Liver (tissue), 9 donors: ENCODE results near the gene NUP107. TPM values are rescaled to one million over a fixed set of nuclear protein-coding genes. Genes with fewer than 3 reads are reported as not detected.

Source experiments
- DNase-seq: peaks from one replicate; pipeline ENCODE4 v3.0.0-alpha.2; 2017; ENCODE audit warnings: low spot score
- H3K27ac ChIP-seq, 2 donors: one replicate each; pipeline ENCODE4 v1.7.0; 2013; ENCODE audit warnings: inconsistent platforms in 2 of 2, low read length in 2 of 2, control low read depth in 1 of 2, low read depth in 1 of 2, mild to moderate bottlenecking in 1 of 2
- H3K27me3 ChIP-seq, 4 donors: one replicate each; pipeline versions ENCODE4 v1.6.1 to v1.7.0; 2013; ENCODE audit warnings: low read length in 3 of 4, inconsistent platforms in 1 of 4, mild to moderate bottlenecking in 1 of 4, moderate library complexity in 1 of 4; ENCODE audit not compliant: control insufficient read depth in 4 of 4, insufficient read depth in 4 of 4
- H3K36me3 ChIP-seq, 4 donors: one replicate each; pipeline versions ENCODE4 v1.6.1 to v1.7.0; 2013; ENCODE audit warnings: low read length in 3 of 4, mild to moderate bottlenecking in 3 of 4, low read depth in 1 of 4, moderate library complexity in 1 of 4; ENCODE audit not compliant: control insufficient read depth in 4 of 4, insufficient read depth in 3 of 4
- H3K4me1 ChIP-seq, 4 donors: one replicate each; pipeline versions ENCODE4 v1.6.1 to v1.7.0; 2013; ENCODE audit warnings: low read length in 3 of 4, mild to moderate bottlenecking in 3 of 4, moderate library complexity in 1 of 4; ENCODE audit not compliant: control insufficient read depth in 4 of 4, insufficient read depth in 4 of 4
- H3K4me3 ChIP-seq, 3 donors: one replicate each; pipeline versions ENCODE4 v1.6.1 to v1.7.0; 2013; ENCODE audit warnings: low read length in 3 of 3, control low read depth in 1 of 3, low read depth in 1 of 3, mild to moderate bottlenecking in 1 of 3
- H3K9ac ChIP-seq, 2 donors: one replicate each; pipeline ENCODE4 v1.7.0; 2013; ENCODE audit warnings: low read length in 2 of 2, mild to moderate bottlenecking in 2 of 2, moderate library complexity in 2 of 2, control low read depth in 1 of 2, low read depth in 1 of 2
- H3K9me3 ChIP-seq, 4 donors: one replicate each; pipeline versions ENCODE4 v1.6.1 to v1.7.0; 2013; ENCODE audit warnings: low read length in 3 of 4; ENCODE audit not compliant: control insufficient read depth in 4 of 4
- ATF3 ChIP-seq: IDR thresholded peaks from 2 replicates; pipeline ENCODE4 v1.6.1; 2016; ENCODE audit warnings: antibody characterized with exemption
- CTCF ChIP-seq: fragments of 150-350 bp; IDR thresholded peaks from 2 replicates; pipeline ENCODE4 v1.5.1; 2017; ENCODE audit warnings: improper control_type of control experiment, low read depth, low read length; ENCODE audit not compliant: missing input control
- FOXA1 ChIP-seq: IDR thresholded peaks from 2 replicates; pipeline ENCODE4 v1.6.1; 2016; ENCODE audit warnings: antibody characterized with exemption
- FOXA2 ChIP-seq: IDR thresholded peaks from 2 replicates; pipeline ENCODE4 v1.6.1; 2016; ENCODE audit warnings: antibody characterized with exemption
- GABPA ChIP-seq, 2 donors: IDR thresholded peaks in 1 of 2; conservative IDR thresholded peaks in 1 of 2; 2 replicates each; pipeline ENCODE4 v1.6.1; 2016; ENCODE audit warnings: antibody characterized with exemption in 2 of 2, mild to moderate bottlenecking in 1 of 2, moderate library complexity in 1 of 2
- HNF4A ChIP-seq, 2 donors: conservative IDR thresholded peaks; 2 replicates each; pipeline ENCODE4 v1.6.1; 2016; ENCODE audit warnings: antibody characterized with exemption in 2 of 2, mild to moderate bottlenecking in 2 of 2
- JUND ChIP-seq, 2 donors: IDR thresholded peaks; 2 replicates each; pipeline ENCODE4 v1.6.1; 2016; ENCODE audit warnings: antibody characterized with exemption in 2 of 2
- MAX ChIP-seq: IDR thresholded peaks from 2 replicates; pipeline ENCODE4 v1.6.1; 2016; ENCODE audit warnings: antibody characterized with exemption
- NR2F2 ChIP-seq: IDR thresholded peaks from 2 replicates; pipeline ENCODE4 v1.6.1; 2016; ENCODE audit warnings: antibody characterized with exemption
- RAD21 ChIP-seq, 2 donors: IDR thresholded peaks; 2 replicates each; pipeline ENCODE4 v1.6.1; 2016; ENCODE audit warnings: antibody characterized with exemption in 2 of 2, mild to moderate bottlenecking in 2 of 2
- REST ChIP-seq: IDR thresholded peaks from 2 replicates; pipeline ENCODE4 v1.6.1; 2016; ENCODE audit warnings: antibody characterized with exemption, mild to moderate bottlenecking
- RXRA ChIP-seq, 2 donors: IDR thresholded peaks; 2 replicates each; pipeline ENCODE4 v1.6.1; 2017 to 2018; ENCODE audit warnings: antibody characterized with exemption in 2 of 2, mild to moderate bottlenecking in 1 of 2
- WGBS: extraction: QIAGEN DNeasy Blood & Tissue Kit; methylation state at CpG from one replicate; pipeline ENCODE4 v1.1.7; 2013; 5-methylcytosine and 5-hydroxymethylcytosine counted together
- polyA plus RNA-seq, 2 donors: library from polyadenylated mRNA; stranded (reverse) in 1 of 2; unstranded in 1 of 2; fragments of 200-250 nt in 1 of 2; fragments of >200 nt in 1 of 2; fragmentation: Nextera tagmentation in 1 of 2; extraction: Ambion mirVana in 1 of 2; gene quantifications; one replicate each; pipeline versions ENCODE4 v1.2.1 to v1.2.3, GENCODE V29; 2013 to 2015
- total RNA-seq, 2 donors: library from RNA; depleted of rRNA; stranded (reverse); fragments of >200 nt; gene quantifications; one replicate each; pipeline ENCODE4 v1.2.3, GENCODE V29; 2014
- donor health status: healthy.
- donor health status: healthy.
- donor health status: healthy.
- donor health status: healthy.
- donor health status: healthy.

NUP107 gene
- total and polyA plus RNA-seq, 4 donors = 6.3 to 38.3 (median 16.2) TPM

- Histone ChIP-seq H3K9ac (peak overlapping the region in 1 of 2 donors; percentile 69), H3K9me3 (no peaks in the 10 kb centered on the region), H3K4me3 (no peak overlapping the region), H3K4me1 (peaks cover 3 to 31% (median 23%) of the 10 kb centered on the region in 4 donors), H3K36me3 (no peaks in the 10 kb centered on the region), H3K27ac (peak overlapping the region; percentile 63 to 78), H3K27me3 (no peaks in the 10 kb centered on the region)
- no peak for DNase-seq
- no peak for TF ChIP-seq JUND (IDR thresholded peaks at IDR 0.05)
- no peak for TF ChIP-seq HNF4A (conservative IDR thresholded peaks at IDR 0.05)
- peak; percentile 2 for TF ChIP-seq CTCF
- peak in 1 of 2 donors; percentile 10 for TF ChIP-seq RAD21 (IDR thresholded peaks at IDR 0.05)
- no peak for TF ChIP-seq ATF3
- WGBS = 66% methylated on average over 2 of the region's 2 CpGs
These were observed 100.2 kb downstream of the NUP107 start for GRCh38 chr12:68786929-68787328.

- Histone ChIP-seq H3K36me3 (no peaks in the 10 kb centered on the region), H3K4me1 (peaks cover 3 to 31% (median 23%) of the 10 kb centered on the region in 4 donors), H3K27ac (peak overlapping the region; percentile 81 to 86), H3K4me3 (no peak overlapping the region), H3K9me3 (no peaks in the 10 kb centered on the region), H3K9ac (no peak overlapping the region), H3K27me3 (no peaks in the 10 kb centered on the region)
- TF ChIP-seq FOXA2 (no peak), REST (no peak), NR2F2 (no peak), RXRA (IDR thresholded peaks at IDR 0.05) (no peak), HNF4A (conservative IDR thresholded peaks at IDR 0.05) (no peak), MAX (no peak), FOXA1 (no peak), GABPA (IDR thresholded peaks at IDR 0.05 in 1 of 2, conservative IDR thresholded peaks at IDR 0.05 in 1 of 2) (no peak), JUND (IDR thresholded peaks at IDR 0.05) (no peak)
- no peak for DNase-seq
- WGBS = 73% methylated on average over 3 of the region's 3 CpGs
These were observed 101.9 kb downstream of the NUP107 start for GRCh38 chr12:68788554-68789143.
